GM19463 (cell line): ENCODE data around the gene CCNA2.

Experiments
- ATAC-seq: cut with Tn5 transposase; IDR thresholded peaks from one replicate; pipeline ENCODE4 v1.9.1; 2021; ENCODE audit warnings: mild to moderate bottlenecking, moderate library complexity; ENCODE audit not compliant: unreplicated experiment

CCNA2 gene

DNA sequence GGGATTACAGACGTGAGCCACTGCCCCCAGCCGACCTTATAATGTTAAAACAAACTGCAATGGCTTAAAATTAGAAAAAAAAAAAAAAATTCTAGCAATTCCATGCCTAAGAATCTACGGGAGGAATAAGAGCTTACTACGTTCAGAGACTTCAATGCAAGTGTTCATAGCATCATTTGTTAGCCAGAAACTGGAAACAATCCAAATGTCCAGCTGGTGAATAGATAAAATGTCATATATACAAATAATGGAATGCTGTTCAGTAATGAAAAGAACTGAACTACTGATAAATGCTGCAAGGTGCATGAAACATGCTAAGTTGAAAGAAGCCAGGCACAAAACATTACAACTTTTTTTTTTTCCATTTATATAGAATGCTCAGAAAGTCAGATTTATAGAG lies 17.3 kb downstream of the CCNA2 start:
- ATAC-seq: no peak

DNA sequence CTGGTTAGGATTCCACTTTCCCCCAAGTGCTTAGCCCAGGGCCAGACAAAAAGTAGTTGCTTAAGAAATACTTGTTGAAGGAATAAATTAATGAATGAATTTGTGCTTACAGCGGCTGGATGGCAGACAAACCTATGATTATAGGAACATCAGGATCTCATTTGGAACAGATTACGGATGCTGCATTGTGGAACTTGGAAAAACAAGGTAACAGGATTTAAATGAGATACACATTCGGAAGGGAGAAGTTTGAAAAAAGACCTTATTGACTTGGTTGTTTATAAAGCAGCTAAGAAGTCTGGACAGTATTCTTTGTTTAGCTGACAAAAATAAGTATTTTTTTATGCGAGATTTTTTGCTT lies 22.0 kb downstream of the CCNA2 start:
- no peak for ATAC-seq

DNA sequence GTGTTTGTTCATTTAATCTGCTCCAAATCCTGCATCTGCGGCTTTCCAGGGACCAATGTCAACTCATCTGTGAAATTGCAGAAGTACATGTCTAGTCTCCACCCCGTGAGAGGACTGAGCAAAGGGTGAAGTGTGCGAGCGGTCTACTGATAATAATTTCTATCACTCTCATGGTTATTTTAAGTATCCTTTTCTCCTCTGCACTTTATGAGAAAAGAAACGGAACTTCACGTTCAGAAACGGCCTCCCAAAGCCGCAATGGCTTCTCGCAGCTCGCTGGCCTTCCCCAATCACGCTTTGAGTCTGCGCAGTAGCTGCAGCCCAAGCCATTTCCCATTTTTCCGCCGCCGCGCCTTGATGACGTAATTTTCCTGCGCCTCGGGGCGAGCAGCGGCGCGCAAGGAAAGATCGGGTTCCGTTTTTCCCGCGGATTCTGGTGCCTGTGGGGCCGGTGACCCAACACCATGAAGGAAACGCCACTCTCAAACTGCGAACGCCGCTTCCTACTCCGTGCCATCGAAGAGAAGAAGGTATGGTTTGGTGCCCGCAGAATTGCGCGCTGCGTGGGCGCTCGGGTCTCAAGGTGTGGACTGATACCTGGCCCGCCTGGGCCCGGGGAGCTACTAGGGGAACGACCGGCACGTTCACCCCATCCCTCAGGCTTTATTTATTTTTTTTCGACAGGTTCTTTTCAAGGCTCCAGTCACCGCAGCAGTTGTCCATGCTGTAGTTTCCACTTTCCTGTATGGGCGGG lies 22.5 kb downstream of the CCNA2 start, which contains the start of gene EXOSC9:
EXOSC9 (plus strand) TSS at position 363 of the 754 bp plus-strand sequence; CDS start at position 465, 102 bp downstream.
- peak; percentile 81 for ATAC-seq

DNA sequence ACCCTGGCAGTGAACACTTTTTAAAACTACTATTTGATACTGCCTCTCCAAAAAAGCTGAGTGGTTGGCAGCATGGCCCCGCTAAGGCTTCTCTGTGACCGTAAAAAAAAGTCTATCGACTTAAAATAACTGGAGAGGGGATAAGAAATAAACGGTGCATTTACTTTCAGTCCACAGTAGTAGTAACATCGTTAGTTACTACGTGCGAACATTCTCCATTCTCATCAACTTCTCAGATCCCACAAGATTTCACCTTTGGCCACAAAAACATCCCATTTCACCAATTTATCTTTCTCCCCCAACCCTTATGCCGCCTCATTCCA lies 23.1 kb downstream of the CCNA2 start:
- peak; percentile 13 for ATAC-seq

DNA sequence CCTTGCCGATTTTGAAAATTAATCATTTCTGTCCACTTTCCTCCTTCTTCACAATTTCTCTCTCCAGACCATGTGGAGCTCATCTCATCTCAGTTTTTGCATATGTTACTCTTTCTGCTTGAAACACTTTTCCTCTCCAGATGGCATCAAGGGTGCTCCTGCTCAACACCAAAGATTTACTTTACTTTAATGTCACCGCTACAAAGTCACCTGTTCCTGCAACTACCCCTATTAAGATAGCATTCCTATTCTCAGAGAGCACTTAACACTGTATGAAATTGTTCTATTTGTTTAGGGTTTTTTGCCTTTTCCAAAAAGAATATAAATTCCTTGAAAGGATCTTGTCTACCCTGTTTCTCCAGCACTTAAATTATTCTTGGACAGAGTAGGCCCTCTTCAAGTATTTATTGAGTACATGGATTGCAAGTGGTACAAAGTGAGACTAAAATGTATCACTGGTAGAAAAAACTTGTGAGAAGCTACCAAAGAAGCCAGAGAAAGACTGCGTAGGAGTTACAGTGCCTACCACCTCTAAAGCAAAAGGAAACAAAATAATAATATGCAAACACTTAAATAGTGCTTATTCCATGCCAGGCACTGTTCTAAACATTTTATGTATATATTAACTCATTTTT lies 23.7 kb downstream of the CCNA2 start:
- no peak for ATAC-seq

DNA sequence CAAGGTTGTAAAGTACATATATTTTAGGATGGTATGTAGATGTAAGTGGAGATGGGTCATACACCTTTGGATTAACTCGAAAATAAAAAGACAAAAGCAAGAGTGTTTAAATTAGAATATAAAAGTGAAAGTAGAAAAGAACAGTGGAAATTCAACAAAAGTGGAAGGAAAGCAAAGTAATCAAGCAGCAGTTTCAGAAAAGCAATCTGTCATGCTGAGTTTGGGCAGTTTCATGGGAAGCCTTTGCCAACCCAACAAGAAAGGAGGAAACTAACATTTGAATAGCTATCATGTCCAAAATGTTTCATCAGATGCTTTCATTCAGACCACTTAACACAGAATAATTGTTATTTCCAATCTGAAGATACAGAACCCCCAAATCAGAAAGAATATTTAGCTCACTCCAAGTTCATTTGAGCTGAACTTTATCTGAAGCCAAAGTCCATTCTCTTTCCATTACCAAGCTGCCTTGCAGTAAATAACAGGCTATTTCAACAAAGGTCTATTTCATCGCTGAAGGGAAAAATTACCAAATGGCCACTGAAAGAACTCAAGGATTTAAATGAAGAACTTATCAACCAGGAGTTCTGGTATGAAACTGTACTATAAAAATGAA lies 24.4 kb downstream of the CCNA2 start:
- no peak for ATAC-seq

DNA sequence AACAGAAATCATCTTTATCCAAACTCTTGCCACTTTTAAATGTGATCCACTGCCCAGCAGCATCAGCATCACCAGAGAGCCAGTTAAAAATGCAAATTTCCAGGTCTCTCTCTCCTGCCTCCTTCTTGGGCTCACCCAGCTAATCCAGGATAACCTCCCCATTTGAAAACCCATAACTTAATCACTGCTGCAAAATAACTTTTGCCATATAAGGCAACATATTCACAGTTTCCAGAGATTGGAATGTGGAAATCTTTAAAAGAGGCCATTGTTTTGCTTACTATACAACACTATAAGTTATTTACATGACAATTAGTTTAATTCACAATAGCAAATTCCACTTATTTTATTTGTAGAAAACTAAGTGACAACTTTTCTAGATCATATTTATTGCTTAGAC lies 27.4 kb downstream of the CCNA2 start:
- ATAC-seq: no peak

DNA sequence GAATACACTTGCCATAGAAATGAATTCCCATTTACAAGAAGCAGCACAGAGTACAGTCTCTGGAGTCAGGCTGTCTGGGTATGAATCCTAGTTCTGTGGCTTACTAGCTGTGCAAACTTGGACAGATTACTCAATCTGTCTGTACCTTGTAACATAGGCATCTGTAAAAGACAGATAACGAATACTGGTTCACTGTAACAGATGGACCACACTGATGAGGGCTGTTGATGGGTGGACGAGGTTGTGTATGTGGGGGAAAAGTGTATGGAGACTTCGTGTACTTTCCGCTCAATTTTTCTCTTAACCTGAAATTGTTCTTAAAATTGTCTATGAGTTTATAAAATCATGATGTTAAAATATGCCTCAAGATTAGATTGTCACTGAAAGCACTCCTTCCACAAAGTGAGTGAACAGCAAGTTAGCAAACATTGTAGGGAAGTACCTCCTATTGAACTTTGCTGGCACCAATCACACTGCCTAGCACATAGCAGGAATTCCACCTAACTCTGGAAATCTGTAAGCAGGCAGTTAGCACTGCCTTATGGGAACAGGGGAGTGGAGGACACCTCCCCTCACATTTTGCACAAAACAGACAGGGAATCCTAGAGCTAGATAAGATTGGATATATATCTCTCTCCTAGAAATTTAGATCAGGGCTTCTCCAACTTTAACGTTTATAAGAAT lies 29.0 kb downstream of the CCNA2 start:
- ATAC-seq: no peak

DNA sequence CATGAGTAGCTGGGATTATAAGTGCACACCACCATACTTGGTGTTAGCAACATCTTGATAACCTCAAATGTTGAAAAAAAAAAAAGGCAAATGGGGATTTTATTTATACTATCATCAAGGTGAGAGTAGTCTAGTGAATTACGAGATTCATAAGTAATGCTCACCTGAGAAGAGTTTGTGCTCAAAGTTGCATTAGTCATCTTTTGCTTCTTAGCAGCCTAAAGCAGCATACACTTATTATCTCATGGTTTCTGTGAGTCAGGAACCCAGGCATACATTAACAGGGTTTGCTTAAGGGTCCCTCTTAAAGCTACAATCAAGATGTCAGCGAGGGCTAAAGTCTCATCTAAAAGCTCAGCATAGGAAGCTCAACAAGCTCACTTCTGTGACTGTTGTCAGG lies 30.7 kb downstream of the CCNA2 start:
- no peak for ATAC-seq

DNA sequence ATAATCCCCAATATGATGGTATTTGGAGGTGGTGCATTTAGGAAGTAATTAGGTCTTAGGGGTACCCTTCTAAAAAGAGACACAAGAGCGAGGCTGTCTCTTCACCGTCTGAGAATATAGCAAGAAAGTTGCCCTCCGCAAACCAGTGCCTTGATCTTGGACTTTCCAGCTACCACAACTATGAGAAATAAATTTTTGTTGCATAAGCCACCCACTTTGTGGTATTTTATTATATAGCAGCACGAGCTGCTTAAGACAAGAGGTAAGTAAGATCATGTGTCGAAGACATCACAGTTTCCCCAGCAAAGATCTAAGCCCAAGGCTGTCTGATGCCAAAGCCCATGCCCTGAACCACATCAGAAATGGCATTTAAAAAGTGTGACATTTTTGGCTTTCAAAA lies 32.2 kb downstream of the CCNA2 start:
- no peak for ATAC-seq

DNA sequence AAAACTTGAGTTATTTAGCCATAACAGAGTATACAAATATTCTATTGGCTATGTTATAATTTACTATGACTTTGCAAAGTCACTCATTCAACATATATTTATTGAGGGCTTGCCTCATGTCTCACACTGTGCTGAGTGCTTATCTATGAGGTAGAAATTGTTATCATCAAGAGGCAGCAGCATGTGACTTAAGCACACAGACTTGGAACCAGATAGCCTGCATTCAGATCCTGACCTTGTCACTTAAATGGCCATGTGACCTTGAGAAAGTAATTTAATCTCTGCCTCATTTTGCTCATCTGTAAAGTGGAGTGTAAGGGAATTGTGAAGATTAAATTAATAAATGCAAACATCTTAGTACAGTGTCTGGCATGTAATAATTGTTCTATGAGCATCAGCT lies 32.7 kb downstream of the CCNA2 start:
- no peak for ATAC-seq

DNA sequence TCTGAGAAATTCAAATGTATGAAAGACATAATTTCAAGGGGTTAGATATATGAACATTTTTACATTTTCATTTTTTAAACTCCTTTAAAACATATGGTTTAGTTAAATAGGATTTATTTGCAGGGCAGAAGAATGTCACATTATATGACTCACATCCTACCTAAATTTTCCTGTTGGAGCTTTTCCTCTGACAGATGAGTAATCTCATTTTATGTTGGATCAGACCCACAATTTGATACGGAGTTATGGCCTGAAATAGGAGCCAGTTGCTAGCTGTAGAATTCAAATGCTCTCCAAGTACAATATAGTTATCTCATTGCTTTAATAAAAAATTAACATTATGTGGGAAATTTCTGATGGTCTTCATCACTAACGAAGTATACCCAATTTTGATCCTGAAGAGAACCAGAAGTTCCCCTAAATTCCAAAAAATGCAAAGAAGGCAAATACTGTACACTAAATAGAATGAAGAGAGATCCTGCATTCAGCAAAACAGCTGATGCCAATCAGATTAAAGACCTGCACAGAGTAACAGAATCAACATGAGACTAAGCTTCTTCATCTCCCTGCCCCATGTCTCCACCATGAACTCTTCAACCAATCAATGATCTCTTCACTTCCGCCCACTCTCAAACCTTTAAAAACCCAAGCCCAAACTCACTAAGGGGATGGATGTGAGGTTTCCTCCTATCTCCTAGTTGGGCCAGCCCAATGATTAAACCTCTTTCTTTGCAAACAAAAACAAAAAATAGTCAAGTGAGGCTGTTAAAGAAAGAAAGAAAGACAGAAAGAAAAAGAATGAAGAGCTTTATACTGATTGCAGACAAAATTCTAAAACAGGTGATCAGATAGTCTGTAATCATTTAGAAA lies 33.5 kb downstream of the CCNA2 start:
- ATAC-seq: no peak

DNA sequence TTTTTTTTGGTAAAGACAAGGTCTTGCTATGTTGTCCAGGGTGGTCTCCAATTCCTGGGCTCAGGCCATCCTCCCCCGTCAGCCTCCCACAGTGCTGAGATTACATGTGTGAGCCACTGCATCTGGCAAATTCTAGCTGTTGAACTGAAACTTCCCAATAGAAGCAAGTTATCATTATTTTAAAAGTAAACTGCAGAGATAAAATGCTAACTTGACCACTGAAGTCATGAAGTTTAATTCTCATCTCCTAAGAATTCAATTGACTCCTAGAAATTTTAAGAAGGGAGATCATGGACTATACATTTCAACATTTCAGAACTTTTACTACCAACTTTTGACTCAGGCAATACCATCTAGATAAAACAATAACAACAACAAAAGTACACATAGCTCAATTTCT lies 34.2 kb downstream of the CCNA2 start:
- ATAC-seq: no peak

DNA sequence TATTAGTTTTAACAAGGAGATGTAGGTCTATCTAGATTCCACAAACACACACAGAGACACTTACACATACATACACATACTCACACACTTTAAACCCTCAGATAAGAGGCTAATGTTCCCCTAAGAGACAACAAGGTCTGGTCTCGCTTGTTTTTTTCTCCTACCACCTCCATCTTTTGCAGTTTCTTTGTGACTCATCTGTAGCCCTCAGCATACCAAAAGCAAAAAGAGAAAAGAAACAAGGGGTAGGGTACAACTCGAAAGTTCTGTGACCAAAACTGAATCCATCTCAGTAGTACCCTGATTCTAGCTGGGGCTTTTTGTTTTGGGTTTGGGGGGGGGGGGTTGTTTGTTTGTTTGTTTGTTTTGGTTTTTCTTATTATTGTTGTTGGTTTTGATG lies 34.8 kb downstream of the CCNA2 start:
- peak; percentile 81 for ATAC-seq

DNA sequence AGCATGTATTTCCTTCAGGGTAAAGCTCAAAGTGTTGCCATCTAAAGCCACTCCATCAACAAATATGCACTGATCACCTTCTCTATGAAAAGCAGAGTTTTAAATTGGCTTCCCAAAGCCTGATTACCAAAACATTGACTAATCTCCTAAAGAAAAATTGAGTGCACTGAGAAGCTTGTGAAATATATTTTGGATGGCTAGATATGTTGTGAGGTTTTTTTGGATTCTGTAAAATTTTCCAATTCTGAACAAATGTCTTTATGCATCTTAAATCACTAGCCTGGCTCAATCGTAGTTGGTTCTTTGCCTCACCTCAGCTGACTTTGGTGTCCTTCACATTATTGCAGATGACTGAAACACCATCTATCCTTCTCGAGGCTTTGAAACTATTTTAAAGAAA lies 37.5 kb downstream of the CCNA2 start:
- ATAC-seq: no peak

DNA sequence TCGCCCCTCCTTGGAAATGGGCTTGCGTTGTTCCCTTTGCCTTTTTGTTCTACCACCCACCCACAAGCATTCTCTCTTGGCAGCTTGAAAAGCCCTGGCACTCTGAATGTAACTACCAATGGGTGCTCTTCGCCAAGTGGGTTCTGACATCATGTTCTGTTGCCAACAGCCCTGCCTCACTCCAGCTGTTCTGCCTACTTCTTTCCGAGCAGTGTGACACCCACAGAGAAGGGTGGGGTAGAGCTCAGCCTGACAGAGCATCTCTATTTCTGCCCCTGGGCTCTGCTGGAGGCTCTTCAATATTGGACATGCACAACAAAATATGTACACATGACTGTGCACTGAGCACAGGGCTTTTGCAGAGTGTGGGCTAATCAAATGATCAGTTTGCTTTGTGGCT lies 38.2 kb downstream of the CCNA2 start:
- ATAC-seq: no peak

DNA sequence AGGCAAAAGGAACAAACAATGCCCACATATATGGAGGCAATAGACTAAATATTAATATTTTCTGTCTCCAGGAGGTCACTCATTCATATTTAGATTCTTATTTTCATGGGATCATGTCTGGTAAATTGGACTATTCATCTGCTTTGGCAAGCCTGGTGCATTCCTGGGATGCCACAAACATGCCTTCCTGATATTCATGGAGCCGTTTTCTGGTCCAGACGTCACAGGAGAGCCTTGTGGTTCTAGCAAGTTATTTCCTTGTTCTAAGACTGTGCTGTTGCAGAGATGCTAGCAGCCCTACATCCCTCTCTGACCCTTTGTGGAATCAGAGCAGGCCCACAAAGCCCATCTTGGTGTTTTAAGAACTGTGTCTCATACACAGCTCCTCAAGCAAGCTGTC lies 38.7 kb downstream of the CCNA2 start:
- no peak for ATAC-seq

DNA sequence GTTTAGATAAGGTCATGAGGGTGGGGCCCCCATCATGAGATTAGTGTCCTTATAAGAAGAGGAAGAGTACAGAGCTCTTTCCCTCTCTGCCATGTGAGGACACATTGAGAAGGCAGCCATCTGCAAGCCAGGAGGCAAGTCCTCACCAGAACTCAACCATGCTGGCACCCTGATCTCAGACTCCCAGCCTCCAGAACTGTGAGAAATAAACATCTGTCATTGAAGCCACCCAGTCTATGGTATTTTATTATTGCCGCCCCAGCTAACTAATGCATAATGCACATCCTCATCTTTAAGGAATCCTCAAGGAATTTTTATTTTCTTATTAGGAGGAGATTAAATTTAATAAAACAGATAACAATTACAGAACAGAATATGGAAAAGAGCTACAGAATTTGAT lies 39.3 kb downstream of the CCNA2 start:
- no peak for ATAC-seq

DNA sequence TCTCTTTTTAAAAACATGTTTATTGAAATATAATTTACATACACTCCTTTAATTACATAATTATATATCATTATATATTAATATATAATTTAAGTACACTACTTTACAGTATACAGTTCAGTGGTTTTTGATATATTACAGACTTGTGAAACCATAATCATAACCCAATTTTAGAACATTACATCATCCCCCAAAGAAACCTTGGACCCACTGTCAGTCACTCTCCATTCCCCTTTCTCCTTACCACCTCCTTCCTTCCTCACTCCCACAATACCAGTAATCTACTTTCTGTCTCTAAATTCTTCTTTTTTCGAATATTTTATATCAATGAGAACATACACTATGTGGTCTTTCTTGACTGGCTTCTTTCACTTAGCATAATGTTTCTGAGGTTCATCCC lies 40.5 kb downstream of the CCNA2 start:
- no peak for ATAC-seq

DNA sequence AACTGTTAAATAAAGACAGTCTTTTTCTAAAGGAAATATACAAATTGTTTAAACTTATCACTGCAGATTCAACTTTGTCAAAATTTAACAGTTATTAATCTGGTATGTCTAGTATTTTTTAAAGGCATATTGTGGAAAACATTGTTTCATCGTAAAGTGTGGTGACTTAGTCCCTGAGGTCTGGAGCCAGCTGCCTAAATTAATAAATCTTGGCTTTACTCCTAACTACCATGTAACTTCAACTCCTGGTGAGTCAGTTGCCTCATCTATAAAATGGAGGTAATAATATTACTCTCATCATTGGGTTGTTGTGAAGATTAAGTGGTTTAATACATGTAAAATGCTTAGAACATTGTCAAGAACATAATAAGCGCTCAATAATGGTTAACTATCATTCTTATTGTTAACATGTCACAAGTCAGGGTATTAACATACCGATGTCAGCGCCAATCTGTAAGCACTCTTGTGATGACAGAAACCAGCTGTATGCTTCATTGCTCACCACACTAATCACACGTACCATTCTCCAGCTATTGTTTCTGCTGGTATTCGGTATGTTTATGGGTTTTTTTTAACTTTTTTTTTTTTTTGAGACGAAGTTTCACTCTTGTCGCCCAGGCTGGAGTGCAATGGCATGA lies 44.6 kb downstream of the CCNA2 start:
- ATAC-seq: no peak
